ENCODE data around the gene FRMD4A. TPM values are rescaled to one million over a fixed set of nuclear protein-coding genes. Genes with fewer than 3 reads are reported as not detected.

Gene FRMD4A
- total and polyA plus RNA-seq, 10 of the 15 experiments (the other 5 are each of a cell fraction or from before 2014, with no cell fraction given), result 17.8 to 75.2 (median 39.1) TPM

GRCh38 chr10:13795653-13796555 is 534.8 kb downstream of the FRMD4A start (continued):
- TF ChIP-seq CHD4 (IDR thresholded peaks at IDR 0.05) (no peak), REST (IDR thresholded peaks at IDR 0.05; ENCODE audit: low read depth, low read length) (no peak)

GRCh38 chr10:13794992-13795612 is 535.6 kb downstream of the FRMD4A start:
- H2AFZ ChIP-seq (ENCODE audit: control insufficient read depth, low read depth, low read length), result no peak overlapping the region
- ChIA-PET CTCF (interaction anchor here (0.9 kb wide), 1 partner anchor 36 kb away, joined by 3 read pairs; no protein-coding TSS in a partner anchor), RAD21 (ENCODE audit: unreplicated experiment) (interaction anchor here (1.2 to 2.2 kb wide), 2 partner anchors 8 to 11 kb away, joined by 3 to 10 read pairs; no protein-coding TSS in a partner anchor), SMC1A (ENCODE audit: uncharacterized antibody, unreplicated experiment) (interaction anchor here (0.8 to 1.7 kb wide), 7 partner anchors 11 to 390 kb away, joined by 3 to 6 read pairs (median 4); no protein-coding TSS in a partner anchor), POLR2A (interaction anchor here (1.2 to 1.3 kb wide), 2 partner anchors 8 to 13 kb away, joined by 4 to 5 read pairs; no protein-coding TSS in a partner anchor)
- no peaks in the 10 kb centered on the region for H4K20me1 ChIP-seq (ENCODE audit: control insufficient read depth, insufficient read depth)
- H3K4me2 ChIP-seq (ENCODE audit: control insufficient read depth, insufficient read depth), result no peak overlapping the region
- WGBS (ENCODE audit: insufficient coverage, insufficient replicate concordance, low lambda C conversion rate, missing lambda C conversion rate), result 62% methylated on average over 6 of the region's 6 CpGs
- no TSS peak for BruUV-seq (replicated peaks)
- no peaks in the 10 kb centered on the region; the same call in 2 of the 3 replicates for H3K9me3 ChIP-seq (replicated peaks; ENCODE audit: control insufficient read depth, insufficient read depth, low read length)
- intact Hi-C loops (cut with micrococcal nuclease; ENCODE audit: unreplicated experiment) (no loop called here), in situ Hi-C loops (cut with MboI) (loop anchor here (5.0 kb wide), 1 partner anchor 297 kb away; no protein-coding TSS in a partner anchor)
- DNase-seq (ENCODE audit: low read depth, low spot score), result no peak
- peaks cover 6% of the 10 kb centered on the region for H3K4me1 ChIP-seq (ENCODE audit: control insufficient read depth, insufficient read depth, low read length)
- no peak overlapping the region for H3K4me3 ChIP-seq
- H3K9ac ChIP-seq (ENCODE audit: control insufficient read depth, insufficient read depth, low read length), result no peak overlapping the region
- no peak overlapping the region for H3K27ac ChIP-seq (ENCODE audit: control insufficient read depth, insufficient read depth)
- peaks cover 0 to 8% of the 10 kb centered on the region in 2 experiments; a peak in 2 of 4 replicates for H3K36me3 ChIP-seq (ENCODE audit: control insufficient read depth in 2 of 2, insufficient read depth in 2 of 2, low read length in 1 of 2)
- no peaks in the 10 kb centered on the region for H3K27me3 ChIP-seq (replicated peaks in 1 of 2; ENCODE audit: control insufficient read depth in 2 of 2, insufficient read depth in 2 of 2, low read length in 1 of 2)
- no peak for FAIRE-seq
- TF ChIP-seq ZNF622 (IDR thresholded peaks at IDR 0.05), result no peak
- TF ChIP-seq POLR2AphosphoS5 (IDR thresholded peaks at IDR 0.05; ENCODE audit: low read length), result no peak
- no peak for TF ChIP-seq ZNF687 (IDR thresholded peaks at IDR 0.05)
- TF ChIP-seq ESRRA (IDR thresholded peaks at IDR 0.05; ENCODE audit: low read length), result no peak
- H3K79me2 ChIP-seq (ENCODE audit: control insufficient read depth, insufficient read depth, low read length), result no peaks in the 10 kb centered on the region
- no peak for ATAC-seq

Data from GM12878 (cell line).